Stimulated activated CD4-positive, alpha-beta T cell treated with anti-CD3 and anti-CD28 coated beads, Interleukin-15, amount 100 ng/mL, for 24 hours (primary cell): ENCODE data around the gene HELZ.
A peak's percentile ranks its signal among the peaks of the same experiment; 100 is the strongest.
"Not testable (repeated sequence)": the region's sequence is repeated elsewhere in the genome, so short reads cannot be mapped to it uniquely, and the experiment has no call there.

Experiments used
- DNase-seq: peaks from one replicate; pipeline ENCODE4 v3.0.0-alpha.2; 2020

HELZ gene

GRCh38 chr17:67180275-67180674, 64.7 kb downstream of the HELZ start:
- DNase-seq: no peak

GRCh38 chr17:67178555-67178954, 66.4 kb downstream of the HELZ start:
- DNase-seq: no peak

- no peak for DNase-seq
Measured at GRCh38 chr17:67177732-67178131, 67.3 kb downstream of the HELZ start.

- DNase-seq: no peak
Measured at GRCh38 chr17:67174190-67174589, 70.8 kb downstream of the HELZ start.

- DNase-seq: no peak
Measured at GRCh38 chr17:67171560-67171959, 73.4 kb downstream of the HELZ start.

GRCh38 chr17:67168496-67168895, 76.5 kb downstream of the HELZ start:
- no peak for DNase-seq

GRCh38 chr17:67165201-67165600, 79.8 kb downstream of the HELZ start:
- DNase-seq: no peak

- no peak for DNase-seq
Measured at GRCh38 chr17:67164302-67164701, 80.7 kb downstream of the HELZ start.

GRCh38 chr17:67162771-67163170, 82.2 kb downstream of the HELZ start:
- DNase-seq: no peak

GRCh38 chr17:67161573-67161972, 83.4 kb downstream of the HELZ start:
- DNase-seq: no peak

- no peak for DNase-seq
Measured at GRCh38 chr17:67160791-67161190, 84.2 kb downstream of the HELZ start.

GRCh38 chr17:67157732-67158639, 87.0 kb downstream of the HELZ start:
- no peak for DNase-seq

GRCh38 chr17:67156269-67157199, 88.5 kb downstream of the HELZ start:
- peak; percentile 19 for DNase-seq

GRCh38 chr17:67152824-67153223, 92.2 kb downstream of the HELZ start:
- DNase-seq: no peak

- no peak for DNase-seq
Measured at GRCh38 chr17:67151717-67152116, 93.3 kb downstream of the HELZ start.

GRCh38 chr17:67150826-67151225, 94.2 kb downstream of the HELZ start:
- DNase-seq: no peak

- DNase-seq: no peak
Measured at GRCh38 chr17:67148352-67148751, 96.6 kb downstream of the HELZ start.

GRCh38 chr17:67145183-67145805, 99.7 kb downstream of the HELZ start:
- no peak for DNase-seq

- no peak for DNase-seq
Measured at GRCh38 chr17:67143318-67143717, 101.7 kb downstream of the HELZ start.

- not testable (repeated sequence) for DNase-seq
Measured at GRCh38 chr17:67142030-67142429, 103.0 kb downstream of the HELZ start.

- no peak for DNase-seq
Measured at GRCh38 chr17:67139784-67140665, 105.0 kb downstream of the HELZ start.

- no peak for DNase-seq
Measured at GRCh38 chr17:67139289-67139688, 105.7 kb downstream of the HELZ start.
